ENCODE results near the gene DRAM1.
A peak's percentile ranks its signal among the peaks of the same experiment; 100 is the strongest.

DRAM1 gene

DNA sequence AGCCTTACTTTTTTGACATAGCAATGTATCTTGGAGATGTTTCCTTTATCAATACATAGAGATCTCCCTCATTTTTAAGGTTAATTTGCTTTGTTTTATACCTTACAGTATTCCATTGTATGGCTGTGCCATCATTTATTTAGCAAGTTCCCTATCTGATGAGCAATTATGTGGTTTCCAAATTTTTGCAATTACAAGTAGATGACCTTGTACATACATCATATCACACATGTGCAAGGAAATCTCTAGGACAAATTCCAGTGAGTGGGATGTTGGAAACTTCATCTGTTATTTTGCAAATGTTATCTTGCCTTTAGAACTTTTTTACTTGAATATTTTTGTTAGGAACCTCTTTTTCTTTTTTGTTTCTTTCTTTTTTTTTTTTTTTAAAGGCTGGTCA is 49.7 kb downstream of the DRAM1 start:
- Histone ChIP-seq H3K4me3 (ENCODE audit: low read length in 2 of 2) (no peak overlapping the region), H3K4me1 (ENCODE audit: control insufficient read depth, insufficient read depth, low read length) (no peaks in the 10 kb centered on the region), H3K9ac (ENCODE audit: low read length in 2 of 2) (no peak overlapping the region), H3K27me3 (ENCODE audit: control insufficient read depth in 1 of 2, insufficient read depth in 2 of 2, low read length in 2 of 2) (no peaks in the 10 kb centered on the region), H3K36me3 (ENCODE audit: control insufficient read depth in 2 of 2, insufficient read depth in 2 of 2, low read length in 2 of 2) (peaks cover 4 to 5% of the 10 kb centered on the region in 2 donors), H3K27ac (ENCODE audit: low read length) (no peak overlapping the region), H3K9me3 (ENCODE audit: control insufficient read depth in 2 of 2, low read length in 2 of 2) (no peaks in the 10 kb centered on the region)

- H3K4me3 ChIP-seq (ENCODE audit: low read length in 2 of 2), result no peak overlapping the region
- H3K9me3 ChIP-seq (ENCODE audit: control insufficient read depth in 2 of 2, low read length in 2 of 2), result no peaks in the 10 kb centered on the region
- no peaks in the 10 kb centered on the region for H3K4me1 ChIP-seq (ENCODE audit: control insufficient read depth, insufficient read depth, low read length)
- no peak overlapping the region for H3K27ac ChIP-seq (ENCODE audit: low read length)
- H3K27me3 ChIP-seq (ENCODE audit: control insufficient read depth in 1 of 2, insufficient read depth in 2 of 2, low read length in 2 of 2), result no peaks in the 10 kb centered on the region
- peaks cover 3 to 5% of the 10 kb centered on the region in 2 donors for H3K36me3 ChIP-seq (ENCODE audit: control insufficient read depth in 2 of 2, insufficient read depth in 2 of 2, low read length in 2 of 2)
- H3K9ac ChIP-seq (ENCODE audit: low read length in 2 of 2), result no peak overlapping the region
These were observed 50.6 kb downstream of the DRAM1 start for GRCh38 chr12:101927999-101928398.

DNA sequence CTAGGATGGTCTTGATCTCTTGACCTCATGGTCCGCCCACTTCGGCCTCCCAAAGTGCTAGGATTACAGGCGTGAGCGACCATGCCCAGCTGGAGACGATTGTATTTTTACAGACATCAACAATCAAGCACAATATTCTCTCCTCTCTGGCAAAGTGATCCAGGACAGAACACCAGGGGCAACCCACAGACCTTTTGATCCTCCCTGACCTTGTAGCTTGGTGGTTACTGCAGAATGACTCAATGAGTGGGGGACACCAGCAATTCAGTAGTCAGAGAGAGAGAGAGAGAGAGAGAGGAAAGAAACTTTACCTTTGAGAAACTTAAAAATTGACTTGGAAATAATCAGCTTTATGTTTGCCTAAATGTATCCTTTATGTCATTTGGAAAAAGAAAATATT is 51.2 kb downstream of the DRAM1 start:
- H3K4me1 ChIP-seq (ENCODE audit: control insufficient read depth, insufficient read depth, low read length), result no peaks in the 10 kb centered on the region
- H3K27ac ChIP-seq (ENCODE audit: low read length), result no peak overlapping the region

DNA sequence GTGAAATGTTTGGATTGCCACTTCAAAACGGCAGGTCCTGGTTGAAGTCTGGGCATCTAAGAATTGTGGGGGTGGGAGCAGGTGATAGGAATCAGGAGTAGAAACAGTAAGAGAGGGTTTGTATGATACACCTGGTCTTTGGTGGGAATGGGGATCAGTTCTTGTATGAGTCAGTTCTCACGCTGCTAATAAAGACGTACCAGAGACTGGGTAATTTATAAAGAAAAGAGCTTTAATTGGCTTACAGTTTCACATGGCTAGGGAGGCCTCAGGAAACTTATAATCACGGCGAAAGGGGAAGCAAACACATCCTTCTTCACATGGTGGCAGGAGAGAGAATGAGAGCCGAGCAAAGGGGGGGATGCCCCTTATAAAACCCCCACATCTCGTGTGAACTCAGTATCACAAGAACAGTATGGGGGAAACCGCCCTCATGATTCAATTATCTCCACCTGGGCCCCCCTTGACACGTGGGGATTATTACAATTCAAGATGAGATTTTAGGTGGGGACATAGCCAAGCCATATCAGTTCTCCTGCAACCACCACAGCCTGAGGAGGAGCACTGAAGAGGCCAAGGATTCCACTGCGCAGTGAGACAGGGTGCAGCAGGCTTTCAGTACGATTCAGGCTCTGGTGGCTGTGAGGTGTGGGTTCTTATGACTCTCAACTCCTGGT is 52.1 kb downstream of the DRAM1 start:
- H3K36me3 ChIP-seq (ENCODE audit: control insufficient read depth in 2 of 2, insufficient read depth in 2 of 2, low read length in 2 of 2), result no peaks in the 10 kb centered on the region
- no peaks in the 10 kb centered on the region for H3K4me1 ChIP-seq (ENCODE audit: control insufficient read depth, insufficient read depth, low read length)

More for the DNA sequence above, 51.2 kb downstream of the DRAM1 start:
- H3K9me3 ChIP-seq (ENCODE audit: control insufficient read depth in 2 of 2, low read length in 2 of 2), result no peaks in the 10 kb centered on the region
- H3K4me3 ChIP-seq (ENCODE audit: low read length in 2 of 2), result no peak overlapping the region
- no peaks in the 10 kb centered on the region for H3K36me3 ChIP-seq (ENCODE audit: control insufficient read depth in 2 of 2, insufficient read depth in 2 of 2, low read length in 2 of 2)
- no peaks in the 10 kb centered on the region for H3K27me3 ChIP-seq (ENCODE audit: control insufficient read depth in 1 of 2, insufficient read depth in 2 of 2, low read length in 2 of 2)
- H3K9ac ChIP-seq (ENCODE audit: low read length in 2 of 2), result no peak overlapping the region

DNA sequence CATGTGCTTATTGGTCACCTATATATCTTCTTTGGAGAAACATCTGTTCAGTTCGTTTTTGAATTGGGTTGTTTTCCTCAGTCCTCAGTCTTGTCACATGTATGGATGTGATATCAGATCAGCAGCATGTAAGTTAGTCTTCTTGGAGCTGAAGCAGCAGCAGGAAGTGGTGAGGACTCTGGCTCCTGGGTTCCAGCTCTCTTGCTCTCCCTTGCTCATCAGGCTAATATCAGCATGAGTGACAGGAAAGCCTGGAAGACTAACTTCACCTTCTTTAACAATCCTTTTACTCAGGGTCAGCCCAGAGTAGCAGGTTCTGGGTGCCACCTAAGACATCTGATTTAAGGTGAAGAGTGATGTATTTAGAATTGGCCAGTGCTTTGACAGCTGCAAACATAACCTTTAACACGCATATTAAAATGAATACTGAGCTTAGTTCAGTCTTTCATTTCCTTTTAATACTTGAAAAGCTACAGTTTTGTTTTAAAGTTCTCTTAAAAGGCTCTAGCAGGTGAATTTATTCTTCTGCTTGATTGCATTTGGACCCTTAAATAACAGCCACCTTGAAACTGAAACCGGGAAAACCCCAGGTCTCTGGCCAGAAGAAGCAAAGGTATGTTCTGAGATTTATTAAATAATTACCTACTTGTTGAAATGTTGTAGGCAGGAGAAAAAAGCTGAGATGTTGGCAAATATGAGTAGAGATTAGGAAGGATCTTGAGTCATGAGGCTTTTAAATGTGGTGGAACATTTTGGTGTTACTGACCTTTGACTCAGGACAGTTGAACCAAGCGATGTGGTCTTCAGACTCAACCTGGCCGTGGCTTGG is 54.3 kb downstream of the DRAM1 start:
- Histone ChIP-seq H3K4me3 (ENCODE audit: low read length in 2 of 2) (no peak overlapping the region), H3K36me3 (ENCODE audit: control insufficient read depth in 2 of 2, insufficient read depth in 2 of 2, low read length in 2 of 2) (no peaks in the 10 kb centered on the region), H3K27ac (ENCODE audit: low read length) (no peak overlapping the region)

More for the DNA sequence above, 52.1 kb downstream of the DRAM1 start:
- Histone ChIP-seq H3K9ac (ENCODE audit: low read length in 2 of 2) (no peak overlapping the region), H3K4me3 (ENCODE audit: low read length in 2 of 2) (no peak overlapping the region), H3K9me3 (ENCODE audit: control insufficient read depth in 2 of 2, low read length in 2 of 2) (no peaks in the 10 kb centered on the region), H3K27me3 (ENCODE audit: control insufficient read depth in 1 of 2, insufficient read depth in 2 of 2, low read length in 2 of 2) (no peaks in the 10 kb centered on the region), H3K27ac (ENCODE audit: low read length) (no peak overlapping the region)

GRCh38 chr12:101933866-101934514 is 56.6 kb downstream of the DRAM1 start:
- Histone ChIP-seq H3K27me3 (ENCODE audit: control insufficient read depth in 1 of 2, insufficient read depth in 2 of 2, low read length in 2 of 2) (peaks cover 0 to 2% of the 10 kb centered on the region in 2 donors), H3K9me3 (ENCODE audit: control insufficient read depth in 2 of 2, low read length in 2 of 2) (no peaks in the 10 kb centered on the region), H3K9ac (ENCODE audit: low read length in 2 of 2) (no peak overlapping the region), H3K4me3 (ENCODE audit: low read length in 2 of 2) (no peak overlapping the region), H3K4me1 (ENCODE audit: control insufficient read depth, insufficient read depth, low read length) (no peaks in the 10 kb centered on the region), H3K36me3 (ENCODE audit: control insufficient read depth in 2 of 2, insufficient read depth in 2 of 2, low read length in 2 of 2) (no peaks in the 10 kb centered on the region), H3K27ac (ENCODE audit: low read length) (no peak overlapping the region)

More for the DNA sequence above, 54.3 kb downstream of the DRAM1 start:
- Histone ChIP-seq H3K4me1 (ENCODE audit: control insufficient read depth, insufficient read depth, low read length) (no peaks in the 10 kb centered on the region), H3K9ac (ENCODE audit: low read length in 2 of 2) (no peak overlapping the region), H3K9me3 (ENCODE audit: control insufficient read depth in 2 of 2, low read length in 2 of 2) (no peaks in the 10 kb centered on the region), H3K27me3 (ENCODE audit: control insufficient read depth in 1 of 2, insufficient read depth in 2 of 2, low read length in 2 of 2) (peaks cover 0 to 2% of the 10 kb centered on the region in 2 donors)

- no peaks in the 10 kb centered on the region for H3K9me3 ChIP-seq (ENCODE audit: control insufficient read depth in 2 of 2, low read length in 2 of 2)
- no peaks in the 10 kb centered on the region for H3K4me1 ChIP-seq (ENCODE audit: control insufficient read depth, insufficient read depth, low read length)
- peaks cover 0 to 2% of the 10 kb centered on the region in 2 donors for H3K27me3 ChIP-seq (ENCODE audit: control insufficient read depth in 1 of 2, insufficient read depth in 2 of 2, low read length in 2 of 2)
- no peaks in the 10 kb centered on the region for H3K36me3 ChIP-seq (ENCODE audit: control insufficient read depth in 2 of 2, insufficient read depth in 2 of 2, low read length in 2 of 2)
- no peak overlapping the region for H3K9ac ChIP-seq (ENCODE audit: low read length in 2 of 2)
- H3K4me3 ChIP-seq (ENCODE audit: low read length in 2 of 2), result no peak overlapping the region
- H3K27ac ChIP-seq (ENCODE audit: low read length), result peak overlapping the region; percentile 41
These were observed 58.7 kb downstream of the DRAM1 start for GRCh38 chr12:101935890-101936746.

GRCh38 chr12:101939306-101939705 is 61.9 kb downstream of the DRAM1 start:
- Histone ChIP-seq H3K9me3 (ENCODE audit: control insufficient read depth in 2 of 2, low read length in 2 of 2) (no peaks in the 10 kb centered on the region), H3K4me3 (ENCODE audit: low read length in 2 of 2) (no peak overlapping the region), H3K27ac (ENCODE audit: low read length) (no peak overlapping the region), H3K27me3 (ENCODE audit: control insufficient read depth in 1 of 2, insufficient read depth in 2 of 2, low read length in 2 of 2) (peaks cover 0 to 2% of the 10 kb centered on the region in 2 donors), H3K36me3 (ENCODE audit: control insufficient read depth in 2 of 2, insufficient read depth in 2 of 2, low read length in 2 of 2) (no peaks in the 10 kb centered on the region), H3K9ac (ENCODE audit: low read length in 2 of 2) (no peak overlapping the region), H3K4me1 (ENCODE audit: control insufficient read depth, insufficient read depth, low read length) (no peaks in the 10 kb centered on the region)

- H3K9ac ChIP-seq (ENCODE audit: low read length in 2 of 2), result no peak overlapping the region
- no peaks in the 10 kb centered on the region for H3K36me3 ChIP-seq (ENCODE audit: control insufficient read depth in 2 of 2, insufficient read depth in 2 of 2, low read length in 2 of 2)
- no peak overlapping the region for H3K4me3 ChIP-seq (ENCODE audit: low read length in 2 of 2)
- no peaks in the 10 kb centered on the region for H3K4me1 ChIP-seq (ENCODE audit: control insufficient read depth, insufficient read depth, low read length)
- H3K9me3 ChIP-seq (ENCODE audit: control insufficient read depth in 2 of 2, low read length in 2 of 2), result no peaks in the 10 kb centered on the region
- H3K27ac ChIP-seq (ENCODE audit: low read length), result no peak overlapping the region
- H3K27me3 ChIP-seq (ENCODE audit: control insufficient read depth in 1 of 2, insufficient read depth in 2 of 2, low read length in 2 of 2), result peaks cover 0 to 2% of the 10 kb centered on the region in 2 donors
These were observed 62.5 kb downstream of the DRAM1 start for GRCh38 chr12:101939856-101940265.

DNA sequence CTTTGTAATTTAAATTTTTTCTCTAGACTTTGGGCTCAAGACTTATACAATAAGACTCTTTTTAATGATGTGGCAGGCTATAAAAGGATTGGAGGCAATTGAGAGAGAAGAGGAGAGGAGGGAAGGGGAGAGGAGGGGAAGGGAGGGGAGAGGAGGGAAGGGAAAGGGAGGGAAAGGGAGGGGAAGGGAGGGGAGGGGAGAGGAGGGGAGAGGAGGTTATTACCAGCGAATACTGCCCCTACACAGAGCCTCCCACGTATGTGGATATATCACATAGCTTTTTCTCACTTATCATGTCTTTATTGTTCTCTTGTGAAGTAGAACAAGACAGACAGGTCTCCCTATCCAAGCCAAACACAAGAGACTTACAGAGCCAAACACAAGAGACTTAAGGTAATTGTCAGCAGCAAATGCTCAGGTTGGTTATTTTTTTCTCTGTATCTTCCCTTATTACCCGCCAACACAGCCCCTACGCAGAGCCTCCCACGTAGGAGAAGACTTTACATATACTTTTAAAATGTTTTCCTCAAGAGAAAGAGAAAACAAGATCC is 63.1 kb downstream of the DRAM1 start:
- Histone ChIP-seq H3K9me3 (ENCODE audit: control insufficient read depth in 2 of 2, low read length in 2 of 2) (no peaks in the 10 kb centered on the region), H3K27me3 (ENCODE audit: control insufficient read depth in 1 of 2, insufficient read depth in 2 of 2, low read length in 2 of 2) (peaks cover 0 to 2% of the 10 kb centered on the region in 2 donors), H3K4me3 (ENCODE audit: low read length in 2 of 2) (no peak overlapping the region), H3K9ac (ENCODE audit: low read length in 2 of 2) (no peak overlapping the region), H3K27ac (ENCODE audit: low read length) (no peak overlapping the region), H3K4me1 (ENCODE audit: control insufficient read depth, insufficient read depth, low read length) (no peaks in the 10 kb centered on the region), H3K36me3 (ENCODE audit: control insufficient read depth in 2 of 2, insufficient read depth in 2 of 2, low read length in 2 of 2) (no peaks in the 10 kb centered on the region)

Measured in stomach smooth muscle (tissue), 2 donors.